Panc1 (cell line): ENCODE data around the gene DIAPH3. TPM values are rescaled to one million over a fixed set of nuclear protein-coding genes. Genes with fewer than 3 reads are reported as not detected.

Experiments used
- ATAC-seq: fragments of 200-7000 bp; cut with Tn5 transposase; 2 replicates; pipeline ENCODE4 v1.9.1; 2020; ENCODE audit warnings: mild to moderate bottlenecking, moderate library complexity
- BruUV-seq: library from RNA; stranded (reverse); fragments of 400-500 nt; replicated peaks from 2 replicates; lab custom pipeline; 2021; lab: Mats Ljungman, UMichigan
- CTCF ChIA-PET: fragments of 300-600 bp; sonication (Branson Sonifier 250); formaldehyde crosslinking; loops from one replicate; lab custom pipeline; 2022; ENCODE audit warnings: antibody characterized with exemption; lab: Charles Lee
- POLR2A ChIA-PET: fragments of 300-600 bp; sonication (Branson Sonifier 250); formaldehyde crosslinking; loops from one replicate; lab custom pipeline; 2022; ENCODE audit warnings: antibody characterized with exemption; lab: Charles Lee
- DNase-seq: peaks from one replicate; pipeline ENCODE4 v3.0.0-alpha.2; 2010; ENCODE audit warnings: low read depth, low spot score
- H3K27ac ChIP-seq: 2 replicates; pipeline ENCODE4 v1.5.1; 2011; ENCODE audit warnings: mild to moderate bottlenecking, low read length, inconsistent platforms
- H3K27me3 ChIP-seq: fragments of 200-500 bp; sonication (Bioruptor generic); 2 replicates; pipeline ENCODE4 v1.6.0; 2014; ENCODE audit warnings: low read length, inconsistent platforms; ENCODE audit not compliant: control insufficient read depth, insufficient read depth
- H3K36me3 ChIP-seq: fragments of 200-500 bp; sonication (Bioruptor generic); 2 replicates; pipeline ENCODE4 v1.5.1; 2014; ENCODE audit warnings: inconsistent platforms, mild to moderate bottlenecking, low read length, moderate library complexity; ENCODE audit not compliant: control insufficient read depth, insufficient read depth
- H3K4me1 ChIP-seq: 2 replicates; pipeline ENCODE4 v1.5.1; 2011; ENCODE audit warnings: inconsistent platforms, mild to moderate bottlenecking, low read length, moderate library complexity; ENCODE audit not compliant: control insufficient read depth, insufficient read depth
- H3K4me3 ChIP-seq, 2 experiments: 2 replicates each; pipeline ENCODE4 v1.5.1; 2011 to 2012; ENCODE audit warnings: low read depth in 2 of 2, low read length in 2 of 2, mild to moderate bottlenecking in 2 of 2, inconsistent platforms in 1 of 2, moderate library complexity in 1 of 2
- H3K9me3 ChIP-seq: fragments of 200-500 bp; sonication (Bioruptor generic); 2 replicates; pipeline ENCODE4 v1.5.1; 2014; ENCODE audit warnings: low read depth, mild to moderate bottlenecking, inconsistent platforms, low read length, moderate library complexity; ENCODE audit not compliant: control insufficient read depth, insufficient read depth
- POLR2AphosphoS5 ChIP-seq: IDR thresholded peaks from 2 replicates; pipeline ENCODE4 v1.6.1; 2012; ENCODE audit warnings: mild to moderate bottlenecking, low read depth, low read length, moderate library complexity
- SIN3A ChIP-seq: IDR thresholded peaks from 2 replicates; pipeline ENCODE4 v1.6.1; 2012; ENCODE audit warnings: low read depth, mild to moderate bottlenecking, low read length, moderate library complexity, borderline replicate concordance; ENCODE audit not compliant: insufficient read depth
- TCF7L2 ChIP-seq: IDR thresholded peaks from 2 replicates; pipeline ENCODE4 v1.6.1; 2011; ENCODE audit warnings: mild to moderate bottlenecking, low read depth, low read length, inconsistent platforms
- in situ Hi-C: cut with HindIII; loops from 2 replicates; pipeline ENCODE4 v1.10.0; 2016; ENCODE audit warnings: low sequenced_read_pairs, low pct_unique_long_range_greater_than_20kb
- intact Hi-C: fragments of 100-400 bp; cut with micrococcal nuclease; formaldehyde crosslinking; loops from one replicate; pipeline ENCODE4 v1.10.0; 2022; ENCODE audit not compliant: unreplicated experiment
- total RNA-seq: library from RNA; stranded (reverse); gene quantifications from one replicate; pipeline ENCODE4 v1.2.1, GENCODE V29; 2021; ENCODE audit not compliant: unreplicated experiment
- TF ChIP-seq, protein P1 (sequence below): fragments of 450-650 bp; IDR thresholded peaks from 2 replicates; pipeline ENCODE4 v1.5.1; 2017; ENCODE audit warnings: mild to moderate bottlenecking
- TF ChIP-seq, protein P2 (sequence below), 2 experiments: IDR thresholded peaks; 2 replicates each; pipeline ENCODE4 v1.6.1; 2011 to 2012; ENCODE audit warnings: low read depth in 2 of 2, control low read depth in 1 of 2, low read length in 1 of 2, mild to moderate bottlenecking in 1 of 2, moderate library complexity in 1 of 2; ENCODE audit not compliant: insufficient read depth in 1 of 2

DIAPH3 gene
- total RNA-seq, 1 experiment from 2014 or later = 15.4 TPM

DNA sequence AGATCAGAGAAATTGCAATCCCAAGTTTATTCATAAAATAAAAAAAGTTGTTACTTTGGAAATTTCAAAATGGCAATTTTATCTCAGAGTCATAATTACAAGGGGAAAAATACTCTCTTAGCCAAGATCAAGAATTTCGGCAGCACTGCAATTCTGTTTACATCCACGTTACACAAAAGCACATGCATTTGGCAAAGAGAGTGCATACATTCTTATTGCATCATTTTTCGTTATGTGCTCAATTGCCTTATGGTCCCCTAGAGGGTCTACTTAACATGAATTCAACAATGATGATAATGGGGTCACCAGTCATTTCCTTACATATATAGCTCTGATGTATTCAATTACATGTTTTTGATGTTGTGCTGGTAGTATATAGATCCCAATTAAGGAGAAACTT is 498.0 kb downstream of the DIAPH3 start:
- Histone ChIP-seq H3K27ac (no peak overlapping the region), H3K9me3 (no peaks in the 10 kb centered on the region), H3K36me3 (no peaks in the 10 kb centered on the region), H3K4me1 (no peaks in the 10 kb centered on the region), H3K27me3 (no peaks in the 10 kb centered on the region), H3K4me3 (no peak overlapping the region)
- intact Hi-C loops (no loop called here), in situ Hi-C loops (no loop called here)
- DNase-seq (no peak), ATAC-seq (no peak)
- ChIA-PET POLR2A (no interaction called here), CTCF (no interaction called here)
- TF ChIP-seq, protein P1, sequence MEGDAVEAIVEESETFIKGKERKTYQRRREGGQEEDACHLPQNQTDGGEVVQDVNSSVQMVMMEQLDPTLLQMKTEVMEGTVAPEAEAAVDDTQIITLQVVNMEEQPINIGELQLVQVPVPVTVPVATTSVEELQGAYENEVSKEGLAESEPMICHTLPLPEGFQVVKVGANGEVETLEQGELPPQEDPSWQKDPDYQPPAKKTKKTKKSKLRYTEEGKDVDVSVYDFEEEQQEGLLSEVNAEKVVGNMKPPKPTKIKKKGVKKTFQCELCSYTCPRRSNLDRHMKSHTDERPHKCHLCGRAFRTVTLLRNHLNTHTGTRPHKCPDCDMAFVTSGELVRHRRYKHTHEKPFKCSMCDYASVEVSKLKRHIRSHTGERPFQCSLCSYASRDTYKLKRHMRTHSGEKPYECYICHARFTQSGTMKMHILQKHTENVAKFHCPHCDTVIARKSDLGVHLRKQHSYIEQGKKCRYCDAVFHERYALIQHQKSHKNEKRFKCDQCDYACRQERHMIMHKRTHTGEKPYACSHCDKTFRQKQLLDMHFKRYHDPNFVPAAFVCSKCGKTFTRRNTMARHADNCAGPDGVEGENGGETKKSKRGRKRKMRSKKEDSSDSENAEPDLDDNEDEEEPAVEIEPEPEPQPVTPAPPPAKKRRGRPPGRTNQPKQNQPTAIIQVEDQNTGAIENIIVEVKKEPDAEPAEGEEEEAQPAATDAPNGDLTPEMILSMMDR = no peak
- TF ChIP-seq, protein P2, sequence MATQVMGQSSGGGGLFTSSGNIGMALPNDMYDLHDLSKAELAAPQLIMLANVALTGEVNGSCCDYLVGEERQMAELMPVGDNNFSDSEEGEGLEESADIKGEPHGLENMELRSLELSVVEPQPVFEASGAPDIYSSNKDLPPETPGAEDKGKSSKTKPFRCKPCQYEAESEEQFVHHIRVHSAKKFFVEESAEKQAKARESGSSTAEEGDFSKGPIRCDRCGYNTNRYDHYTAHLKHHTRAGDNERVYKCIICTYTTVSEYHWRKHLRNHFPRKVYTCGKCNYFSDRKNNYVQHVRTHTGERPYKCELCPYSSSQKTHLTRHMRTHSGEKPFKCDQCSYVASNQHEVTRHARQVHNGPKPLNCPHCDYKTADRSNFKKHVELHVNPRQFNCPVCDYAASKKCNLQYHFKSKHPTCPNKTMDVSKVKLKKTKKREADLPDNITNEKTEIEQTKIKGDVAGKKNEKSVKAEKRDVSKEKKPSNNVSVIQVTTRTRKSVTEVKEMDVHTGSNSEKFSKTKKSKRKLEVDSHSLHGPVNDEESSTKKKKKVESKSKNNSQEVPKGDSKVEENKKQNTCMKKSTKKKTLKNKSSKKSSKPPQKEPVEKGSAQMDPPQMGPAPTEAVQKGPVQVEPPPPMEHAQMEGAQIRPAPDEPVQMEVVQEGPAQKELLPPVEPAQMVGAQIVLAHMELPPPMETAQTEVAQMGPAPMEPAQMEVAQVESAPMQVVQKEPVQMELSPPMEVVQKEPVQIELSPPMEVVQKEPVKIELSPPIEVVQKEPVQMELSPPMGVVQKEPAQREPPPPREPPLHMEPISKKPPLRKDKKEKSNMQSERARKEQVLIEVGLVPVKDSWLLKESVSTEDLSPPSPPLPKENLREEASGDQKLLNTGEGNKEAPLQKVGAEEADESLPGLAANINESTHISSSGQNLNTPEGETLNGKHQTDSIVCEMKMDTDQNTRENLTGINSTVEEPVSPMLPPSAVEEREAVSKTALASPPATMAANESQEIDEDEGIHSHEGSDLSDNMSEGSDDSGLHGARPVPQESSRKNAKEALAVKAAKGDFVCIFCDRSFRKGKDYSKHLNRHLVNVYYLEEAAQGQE (IDR thresholded peaks at IDR 0.05; ENCODE audit: insufficient read depth in 1 of 2, low read depth in 2 of 2, low read length in 1 of 2) = no peak
- no peak for TF ChIP-seq SIN3A
- TF ChIP-seq POLR2AphosphoS5 = no peak
- no peak for TF ChIP-seq TCF7L2
- BruUV-seq = no TSS peak

- H3K4me3 ChIP-seq = no peak overlapping the region
- in situ Hi-C loops (no loop called here), intact Hi-C loops (no loop called here)
- no peaks in the 10 kb centered on the region for H3K4me1 ChIP-seq
- DNase-seq = no peak
- H3K27ac ChIP-seq = no peak overlapping the region
- no peaks in the 10 kb centered on the region for H3K36me3 ChIP-seq
- no peaks in the 10 kb centered on the region for H3K27me3 ChIP-seq
- POLR2A ChIA-PET = no interaction called here
- BruUV-seq = no TSS peak
- no peak for ATAC-seq
- CTCF ChIA-PET = no interaction called here
- H3K9me3 ChIP-seq = no peaks in the 10 kb centered on the region
- no peak for TF ChIP-seq SIN3A
- TF ChIP-seq, protein P1 = no peak
Observed at GRCh38 chr13:59665184-59665583, 498.5 kb downstream of the DIAPH3 start.

GRCh38 chr13:59664586-59664985 is 499.1 kb downstream of the DIAPH3 start:
- in situ Hi-C loops (no loop called here), intact Hi-C loops (no loop called here)
- TF ChIP-seq, protein P1 = no peak
- no peak for TF ChIP-seq POLR2AphosphoS5
- no peak for TF ChIP-seq TCF7L2
- TF ChIP-seq, protein P2 (IDR thresholded peaks at IDR 0.05; ENCODE audit: insufficient read depth in 1 of 2, low read depth in 2 of 2, low read length in 1 of 2) = no peak
- no peak for TF ChIP-seq SIN3A
- Histone ChIP-seq H3K27ac (no peak overlapping the region), H3K27me3 (no peaks in the 10 kb centered on the region), H3K9me3 (no peaks in the 10 kb centered on the region), H3K36me3 (no peaks in the 10 kb centered on the region), H3K4me3 (no peak overlapping the region), H3K4me1 (no peaks in the 10 kb centered on the region)
- CTCF ChIA-PET = no interaction called here
- POLR2A ChIA-PET = no interaction called here
- ATAC-seq = no peak
- no peak for DNase-seq
- no TSS peak for BruUV-seq
